Endodermal cell (in vitro differentiated cells): ENCODE data around the gene ENO3. TPM values are rescaled to one million over a fixed set of nuclear protein-coding genes. Genes with fewer than 3 reads are reported as not detected.

ENCODE experiments used
- DNase-seq: peaks from one replicate; pipeline ENCODE4 v3.0.0-alpha.2; 2017
- H3K27ac ChIP-seq: 2 replicates; pipeline ENCODE4 v1.5.1; 2013; ENCODE audit warnings: mild to moderate bottlenecking, low read depth, low read length, moderate library complexity
- H3K27me3 ChIP-seq: 2 replicates; pipeline ENCODE4 v1.6.1; 2013; ENCODE audit warnings: mild to moderate bottlenecking, low read length, moderate library complexity; ENCODE audit not compliant: insufficient read depth, control insufficient read depth, poor library complexity, severe bottlenecking
- H3K36me3 ChIP-seq: 2 replicates; pipeline ENCODE4 v1.7.0; 2013; ENCODE audit warnings: mild to moderate bottlenecking, low read length, moderate library complexity; ENCODE audit not compliant: control insufficient read depth, insufficient read depth
- H3K4me1 ChIP-seq: one replicate; pipeline ENCODE4 v1.7.0; 2013; ENCODE audit warnings: low read length; ENCODE audit not compliant: control insufficient read depth, insufficient read depth
- H3K4me3 ChIP-seq: 2 replicates; pipeline ENCODE4 v1.5.1; 2013; ENCODE audit warnings: mild to moderate bottlenecking, low read length, moderate library complexity
- H3K9ac ChIP-seq: 2 replicates; pipeline ENCODE4 v1.6.1; 2013; ENCODE audit warnings: mild to moderate bottlenecking, low read length, moderate library complexity; ENCODE audit not compliant: poor library complexity, severe bottlenecking; ENCODE audit errors: extremely low read depth
- H3K9me3 ChIP-seq: 2 replicates; pipeline ENCODE4 v1.6.1; 2013; ENCODE audit warnings: mild to moderate bottlenecking, low read length, moderate library complexity; ENCODE audit not compliant: control insufficient read depth
- H3K27ac Mint-ChIP-seq: 2 replicates; pipeline ENCODE4 v1.8.0; 2020; ENCODE audit warnings: mixed read lengths
- H3K27me3 Mint-ChIP-seq: 2 replicates; pipeline ENCODE4 v1.8.0; 2021; ENCODE audit warnings: mild to moderate bottlenecking, mixed read lengths; ENCODE audit not compliant: insufficient read depth
- H3K36me3 Mint-ChIP-seq: 2 replicates; pipeline ENCODE4 v1.8.0; 2020; ENCODE audit warnings: low read depth, mixed read lengths
- H3K4me1 Mint-ChIP-seq: 2 replicates; pipeline ENCODE4 v1.8.0; 2020; ENCODE audit warnings: mixed read lengths
- H3K4me3 Mint-ChIP-seq: 2 replicates; pipeline ENCODE4 v1.8.0; 2020; ENCODE audit warnings: mild to moderate bottlenecking, moderate library complexity, mixed read lengths
- H3K9me3 Mint-ChIP-seq: 2 replicates; pipeline ENCODE4 v1.8.0; 2020; ENCODE audit warnings: mild to moderate bottlenecking, mixed read lengths
- WGBS, 2 experiments: methylation state at CpG; one replicate each; pipeline versions ENCODE4 v1.1.5 to v1.1.7; 2013; ENCODE audit warnings: missing lambda C conversion rate in 2 of 2, mixed read lengths in 1 of 2; ENCODE audit not compliant: insufficient coverage in 1 of 2, insufficient read length in 1 of 2; 5-methylcytosine and 5-hydroxymethylcytosine counted together
- total RNA-seq, 2 donors: library from RNA; stranded (reverse); fragmentation: NEBNext Ultra II Directional in 1 of 2; extraction: Animal tissue kit (Norgen Biotek cat#: 25700) in 1 of 2; gene quantifications; 2 replicates in 1 of 2; 3 replicates in 1 of 2; pipeline ENCODE4 v1.2.1, GENCODE V29; 2021
- TF ChIP-seq, protein P1 (sequence below): fragments of 200-600 bp; sonication (generic); conservative IDR thresholded peaks from 2 replicates; pipeline ENCODE4 v1.5.0; 2021; ENCODE audit warnings: antibody characterized with exemption, mild to moderate bottlenecking

ENO3 gene
- total RNA-seq, 2 donors from 2014 or later, result 34.1 to 53.6 TPM

DNA sequence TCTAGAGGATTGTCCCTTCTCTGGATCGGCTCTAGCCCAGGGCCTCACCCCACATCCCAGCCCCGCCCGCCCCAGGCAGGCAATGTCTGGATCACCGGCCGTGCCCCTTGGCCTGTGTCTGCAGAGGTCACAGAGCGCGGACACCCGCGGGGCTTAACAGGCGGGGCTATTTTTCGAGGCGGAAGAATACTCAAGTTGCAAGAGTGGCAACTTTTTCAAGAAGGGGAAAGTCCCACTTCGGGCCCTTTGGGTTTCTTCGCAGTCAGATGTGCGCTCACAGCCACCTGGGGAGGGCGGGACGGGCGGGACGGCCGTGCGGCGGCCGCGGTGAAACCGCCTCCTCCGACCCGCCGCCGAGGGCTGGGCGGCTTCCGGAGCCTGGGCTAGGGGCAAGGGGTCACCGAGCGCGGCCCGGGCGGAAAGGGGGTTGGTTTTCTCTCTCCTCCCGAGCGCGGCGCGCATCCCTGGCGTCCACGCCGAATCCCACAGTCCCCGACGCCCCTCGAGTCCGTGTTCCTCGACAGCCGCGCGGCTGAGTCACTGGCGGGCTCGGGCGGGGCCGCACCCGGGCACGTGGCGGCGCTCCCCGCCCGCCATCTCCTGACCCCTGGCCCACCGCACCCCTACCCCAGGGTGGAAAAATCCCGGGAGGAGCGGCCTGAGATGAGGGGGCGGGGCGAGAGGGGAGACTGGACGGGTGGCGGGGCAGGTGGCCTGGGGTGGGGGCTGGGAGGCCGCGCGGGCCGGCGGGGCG, 1.4 kb upstream of the ENO3 start:
- peaks cover 33% of the 10 kb centered on the region for H3K4me1 Mint-ChIP-seq
- peaks cover 23% of the 10 kb centered on the region for H3K36me3 Mint-ChIP-seq
- TF ChIP-seq, protein P1, sequence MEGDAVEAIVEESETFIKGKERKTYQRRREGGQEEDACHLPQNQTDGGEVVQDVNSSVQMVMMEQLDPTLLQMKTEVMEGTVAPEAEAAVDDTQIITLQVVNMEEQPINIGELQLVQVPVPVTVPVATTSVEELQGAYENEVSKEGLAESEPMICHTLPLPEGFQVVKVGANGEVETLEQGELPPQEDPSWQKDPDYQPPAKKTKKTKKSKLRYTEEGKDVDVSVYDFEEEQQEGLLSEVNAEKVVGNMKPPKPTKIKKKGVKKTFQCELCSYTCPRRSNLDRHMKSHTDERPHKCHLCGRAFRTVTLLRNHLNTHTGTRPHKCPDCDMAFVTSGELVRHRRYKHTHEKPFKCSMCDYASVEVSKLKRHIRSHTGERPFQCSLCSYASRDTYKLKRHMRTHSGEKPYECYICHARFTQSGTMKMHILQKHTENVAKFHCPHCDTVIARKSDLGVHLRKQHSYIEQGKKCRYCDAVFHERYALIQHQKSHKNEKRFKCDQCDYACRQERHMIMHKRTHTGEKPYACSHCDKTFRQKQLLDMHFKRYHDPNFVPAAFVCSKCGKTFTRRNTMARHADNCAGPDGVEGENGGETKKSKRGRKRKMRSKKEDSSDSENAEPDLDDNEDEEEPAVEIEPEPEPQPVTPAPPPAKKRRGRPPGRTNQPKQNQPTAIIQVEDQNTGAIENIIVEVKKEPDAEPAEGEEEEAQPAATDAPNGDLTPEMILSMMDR, result no peak
- peak overlapping the region; percentile 93 for H3K4me3 Mint-ChIP-seq
- 0% methylated on average over 13 to 65 of the region's 75 CpGs for WGBS, 2 experiments
- Histone ChIP-seq H3K9me3 (no peaks in the 10 kb centered on the region), H3K27me3 (no peaks in the 10 kb centered on the region), H3K4me3 (peak overlapping the region; percentile 91), H3K27ac (peak overlapping the region; percentile 96), H3K36me3 (peaks cover 30% of the 10 kb centered on the region), H3K4me1 (peaks cover 19% of the 10 kb centered on the region), H3K9ac (peak overlapping the region; percentile 85)
- H3K27ac Mint-ChIP-seq, result peak overlapping the region; percentile 90
- H3K27me3 Mint-ChIP-seq, result no peaks in the 10 kb centered on the region
- H3K9me3 Mint-ChIP-seq, result no peaks in the 10 kb centered on the region
- peak; percentile 94 for DNase-seq

DNA sequence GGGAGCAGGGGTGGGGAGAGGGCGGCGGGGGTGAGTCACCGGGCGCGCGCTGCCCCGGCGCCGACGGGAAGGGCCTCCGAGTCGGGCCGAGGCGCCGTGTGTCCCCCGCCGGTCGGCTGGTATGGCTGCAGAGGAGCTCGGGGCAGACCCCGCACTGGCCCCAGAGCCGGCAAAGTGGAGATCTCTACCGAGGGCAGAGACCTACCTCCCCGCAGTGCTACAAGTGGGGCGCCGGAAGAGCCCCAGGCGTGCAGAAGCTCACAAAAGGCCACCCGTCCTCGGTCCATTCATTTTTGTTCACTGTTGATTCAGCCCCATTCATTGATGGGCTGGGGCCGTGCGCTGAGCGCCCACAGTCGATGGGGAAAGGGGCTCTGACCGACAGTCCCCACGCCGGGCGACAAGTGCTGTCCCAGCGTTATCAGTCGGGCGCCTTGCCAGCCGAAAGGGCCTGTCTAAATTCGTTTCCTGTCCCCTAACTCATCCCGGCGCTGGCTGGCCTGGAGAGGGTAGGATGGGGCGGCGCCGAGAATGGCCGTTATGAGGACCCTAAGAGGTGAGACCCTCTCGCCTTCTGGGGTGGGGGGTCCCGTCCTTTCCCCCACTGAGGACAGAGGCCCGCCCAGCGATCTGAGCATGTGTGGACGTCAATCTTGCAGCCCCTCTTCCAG, 709 bp upstream of the ENO3 start:
- 0 to 5% methylated on average over 34 to 52 of the region's 52 CpGs for WGBS, 2 experiments
- Mint-ChIP-seq H3K27ac (peak overlapping the region; percentile 87), H3K9me3 (no peaks in the 10 kb centered on the region), H3K36me3 (peaks cover 17% of the 10 kb centered on the region), H3K4me3 (peak overlapping the region; percentile 93), H3K4me1 (peaks cover 30% of the 10 kb centered on the region), H3K27me3 (no peaks in the 10 kb centered on the region)
- Histone ChIP-seq H3K27me3 (no peaks in the 10 kb centered on the region), H3K4me3 (peak overlapping the region; percentile 80), H3K9ac (peak overlapping the region; percentile 44), H3K9me3 (no peaks in the 10 kb centered on the region), H3K27ac (peak overlapping the region; percentile 96), H3K36me3 (peaks cover 23% of the 10 kb centered on the region), H3K4me1 (peaks cover 14% of the 10 kb centered on the region)
- TF ChIP-seq, protein P1, result no peak
- peak; percentile 84 for DNase-seq

DNA sequence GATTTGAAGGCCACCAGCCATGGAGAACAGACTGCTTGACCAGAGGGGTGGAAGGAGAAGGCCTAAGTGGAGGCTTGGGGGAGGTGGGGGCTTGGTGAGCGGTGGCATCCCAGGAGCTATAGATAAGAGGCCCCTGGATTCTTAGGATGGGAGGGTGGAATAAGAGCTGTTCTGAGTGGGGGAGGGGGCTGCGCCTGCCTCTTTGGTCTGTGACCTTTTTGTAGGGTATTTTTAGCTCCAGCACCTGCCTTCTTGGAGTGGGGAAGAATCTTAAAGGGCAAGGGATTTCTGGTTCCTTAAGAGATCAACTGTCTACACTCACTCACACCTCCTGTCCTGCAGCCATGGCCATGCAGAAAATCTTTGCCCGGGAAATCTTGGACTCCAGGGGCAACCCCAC, 567 bp downstream of the ENO3 start:
- no peak for DNase-seq
- peak overlapping the region; percentile 80 for H3K4me3 ChIP-seq
- peaks cover 9% of the 10 kb centered on the region for H3K4me1 ChIP-seq
- H3K9me3 ChIP-seq, result no peaks in the 10 kb centered on the region
- TF ChIP-seq, protein P1, result no peak
- peak overlapping the region; percentile 87 for H3K27ac Mint-ChIP-seq
- peaks cover 10% of the 10 kb centered on the region for H3K36me3 ChIP-seq
- H3K27ac ChIP-seq, result peak overlapping the region; percentile 96
- peaks cover 11% of the 10 kb centered on the region for H3K36me3 Mint-ChIP-seq
- H3K9ac ChIP-seq, result no peak overlapping the region
- 76% methylated on average over 3 of the region's 3 CpGs; no CpG with 5 or more reads in 1 of the 2 experiments for WGBS, 2 experiments
- H3K9me3 Mint-ChIP-seq, result no peaks in the 10 kb centered on the region
- no peaks in the 10 kb centered on the region for H3K27me3 Mint-ChIP-seq
- peak overlapping the region; percentile 93 for H3K4me3 Mint-ChIP-seq
- H3K27me3 ChIP-seq, result no peaks in the 10 kb centered on the region
- H3K4me1 Mint-ChIP-seq, result peaks cover 22% of the 10 kb centered on the region
